ENCODE results near the gene NRP2.

NRP2 gene

DNA sequence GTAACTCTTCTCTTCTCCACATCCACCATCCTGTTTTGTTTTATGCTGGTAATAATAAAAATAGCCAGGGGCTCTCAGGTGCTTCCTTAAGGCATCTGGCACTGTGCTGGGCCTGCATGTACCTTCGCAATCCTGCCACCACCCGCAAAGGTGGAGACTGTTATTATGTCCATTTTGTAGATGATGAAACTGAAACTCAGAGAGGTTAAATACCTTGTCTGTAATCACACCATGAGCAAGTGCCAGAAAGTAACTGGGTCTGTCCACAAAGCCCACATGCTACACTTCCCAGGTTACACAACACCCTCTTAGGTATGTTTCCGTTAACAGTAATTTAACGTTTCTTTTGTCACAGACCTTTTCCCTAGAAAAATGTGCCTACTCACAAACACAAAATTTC lies 27.0 kb downstream of the NRP2 start:
- DNase-seq (ENCODE audit: low read depth): no peak

- no peak for DNase-seq (ENCODE audit: low read depth)
Measured at GRCh38 chr2:205712508-205712907, 30.2 kb downstream of the NRP2 start.

- no peak for DNase-seq (ENCODE audit: low read depth)
Measured at GRCh38 chr2:205713086-205713485, 30.8 kb downstream of the NRP2 start.

DNA sequence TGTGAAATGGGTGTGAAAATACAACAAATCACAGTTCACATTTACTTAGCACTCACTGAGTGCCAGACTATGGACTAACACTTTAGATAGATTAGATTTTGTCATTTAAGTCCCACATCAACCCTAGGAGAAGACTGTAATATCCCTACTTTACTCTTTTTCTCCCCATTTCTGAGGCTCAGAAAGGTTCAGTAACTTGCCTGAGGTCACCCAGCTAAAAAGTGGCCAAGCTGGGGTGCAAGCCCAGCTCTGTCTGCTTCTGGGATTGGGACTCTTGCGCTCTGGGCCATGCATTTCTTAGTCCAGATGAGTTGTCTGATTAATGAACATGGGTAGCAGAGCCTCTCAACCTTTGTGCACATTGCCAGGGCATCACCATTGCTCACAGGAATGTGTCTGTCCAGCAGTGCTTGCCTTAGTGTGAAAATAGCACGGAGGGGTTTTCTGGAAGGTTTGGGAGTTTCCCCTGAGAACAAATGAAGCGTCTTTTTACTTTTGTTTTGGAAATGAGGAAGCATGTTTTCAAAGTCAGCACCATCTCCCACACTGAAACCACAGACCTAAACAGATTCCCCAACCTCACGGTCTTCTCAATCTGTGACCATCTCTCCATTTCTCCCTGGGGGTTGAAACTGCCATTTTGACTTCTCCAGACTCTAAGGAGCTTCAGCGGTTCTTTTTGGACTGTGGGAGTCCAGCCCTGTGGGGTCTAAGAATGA lies 31.9 kb downstream of the NRP2 start:
- DNase-seq (ENCODE audit: low read depth): no peak

GRCh38 chr2:205714789-205715720 lies 32.8 kb downstream of the NRP2 start:
- DNase-seq (ENCODE audit: low read depth): no peak

DNA sequence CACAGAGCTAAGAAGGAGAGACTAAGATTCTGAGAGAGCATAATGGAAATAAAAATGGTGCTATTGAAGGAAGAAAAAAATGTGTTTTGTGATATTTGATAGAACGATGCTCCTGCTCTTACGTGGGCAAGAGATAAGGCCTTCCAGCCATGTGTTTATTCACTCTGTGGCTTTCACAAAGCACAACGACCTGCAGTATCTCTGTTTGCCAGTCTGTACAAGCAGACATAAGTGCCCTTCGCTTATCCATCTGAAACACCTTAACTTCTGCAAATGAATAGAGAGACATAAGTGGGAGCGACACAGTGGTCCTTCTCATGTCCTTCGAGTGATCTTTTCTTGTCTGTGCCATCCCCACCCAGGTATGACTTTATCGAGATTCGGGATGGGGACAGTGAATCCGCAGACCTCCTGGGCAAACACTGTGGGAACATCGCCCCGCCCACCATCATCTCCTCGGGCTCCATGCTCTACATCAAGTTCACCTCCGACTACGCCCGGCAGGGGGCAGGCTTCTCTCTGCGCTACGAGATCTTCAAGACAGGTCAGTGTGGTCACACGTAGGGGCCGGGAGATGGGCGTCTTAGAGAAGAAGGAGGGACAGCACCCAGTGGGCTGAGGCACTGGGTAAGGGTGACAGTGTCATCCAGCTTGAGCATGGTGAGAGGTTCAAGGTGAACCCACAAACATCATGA lies 33.7 kb downstream of the NRP2 start:
- no peak for DNase-seq (ENCODE audit: low read depth)

DNA sequence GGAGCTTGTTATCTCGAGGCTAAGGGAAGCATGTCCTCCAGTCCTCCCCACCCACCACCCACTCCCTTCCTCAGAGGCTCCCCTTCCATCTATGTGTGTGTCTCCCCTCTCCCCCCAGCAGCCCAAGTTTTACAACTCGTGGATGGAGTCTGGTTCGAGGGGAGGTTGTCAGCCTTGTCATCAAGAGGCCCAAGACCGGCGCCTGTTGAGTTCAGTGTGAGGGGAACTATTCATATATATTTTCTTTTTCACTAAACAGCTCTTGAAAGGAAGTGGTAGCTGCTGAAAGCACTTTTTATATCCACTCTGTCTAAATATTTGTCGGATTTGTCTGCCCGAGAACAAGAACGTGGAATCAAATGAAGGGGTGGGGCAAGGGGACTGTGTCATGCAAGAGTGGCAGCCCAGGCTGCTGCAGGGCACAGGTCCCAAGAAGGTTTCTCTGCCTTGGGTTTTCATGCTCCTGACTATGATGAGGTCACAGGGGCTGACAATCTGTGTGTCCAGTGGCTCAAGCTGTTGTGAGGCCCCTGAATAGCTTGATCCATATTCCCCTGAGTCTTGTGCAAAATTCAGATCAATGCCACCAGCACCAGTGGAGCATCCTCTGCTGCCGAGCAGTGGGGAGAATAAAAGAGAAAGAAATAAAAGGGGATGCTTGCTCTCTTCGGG lies 35.0 kb downstream of the NRP2 start:
- no peak for DNase-seq (ENCODE audit: low read depth)

DNA sequence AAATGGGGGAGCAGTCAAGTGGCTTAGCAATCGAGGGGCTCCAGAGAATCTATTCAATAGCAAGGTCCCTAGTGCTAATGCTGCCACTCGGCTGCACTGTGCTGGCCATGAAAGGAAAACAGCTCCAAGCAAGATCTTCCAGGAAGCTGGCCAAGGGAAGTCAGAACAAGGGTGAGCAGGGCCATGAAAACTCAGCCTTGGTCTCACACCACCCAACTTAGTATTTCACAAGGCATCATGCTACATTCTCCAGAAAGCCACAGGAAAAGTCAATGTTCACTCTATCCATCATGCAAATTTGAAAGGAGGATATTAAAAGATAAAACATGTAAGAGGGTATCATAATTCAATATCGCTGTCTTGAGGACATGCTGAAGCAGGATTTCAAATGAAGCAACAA lies 35.7 kb downstream of the NRP2 start:
- no peak for DNase-seq (ENCODE audit: low read depth)

DNA sequence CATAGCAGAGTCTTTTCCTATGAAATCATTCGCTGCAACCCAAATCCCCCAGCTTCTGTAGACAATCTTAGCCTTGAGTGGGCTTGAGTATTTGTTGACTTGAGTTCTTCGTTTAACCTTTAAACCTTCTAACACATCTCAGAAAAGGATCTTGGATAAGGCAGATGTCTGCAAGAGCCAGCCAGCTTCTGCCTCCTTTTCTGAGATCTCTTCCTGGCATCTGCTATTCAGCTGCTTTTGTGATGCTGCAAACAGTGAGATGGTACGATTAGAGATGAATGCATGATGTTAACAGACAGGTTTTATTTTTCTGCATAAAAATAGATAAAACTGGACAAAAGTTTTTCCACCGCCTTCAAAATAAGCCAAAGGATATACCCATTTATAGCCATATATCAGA lies 37.5 kb downstream of the NRP2 start:
- DNase-seq (ENCODE audit: low read depth): no peak

DNA sequence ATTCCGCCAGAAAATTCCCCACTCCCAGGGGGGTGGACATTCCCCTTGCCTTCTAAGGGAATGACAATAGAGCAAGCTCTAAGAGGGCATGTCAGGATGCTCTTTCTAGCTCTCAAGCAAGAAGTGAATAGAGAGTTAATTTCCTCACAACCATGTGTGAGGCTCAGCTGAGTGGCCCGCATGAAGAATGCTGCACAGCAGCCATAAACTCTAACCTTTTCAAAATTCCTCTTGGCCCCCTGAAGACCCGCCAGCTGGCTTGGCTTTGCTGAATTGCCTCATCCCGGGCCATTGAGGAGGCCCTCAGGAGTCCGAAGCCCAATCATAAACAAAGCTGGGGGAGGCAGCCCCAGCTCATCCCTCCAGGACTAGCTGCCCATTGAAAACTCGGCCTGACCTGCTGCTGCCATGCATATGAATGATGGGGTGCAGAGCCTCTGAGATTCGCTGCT lies 38.2 kb downstream of the NRP2 start:
- no peak for DNase-seq (ENCODE audit: low read depth)

DNA sequence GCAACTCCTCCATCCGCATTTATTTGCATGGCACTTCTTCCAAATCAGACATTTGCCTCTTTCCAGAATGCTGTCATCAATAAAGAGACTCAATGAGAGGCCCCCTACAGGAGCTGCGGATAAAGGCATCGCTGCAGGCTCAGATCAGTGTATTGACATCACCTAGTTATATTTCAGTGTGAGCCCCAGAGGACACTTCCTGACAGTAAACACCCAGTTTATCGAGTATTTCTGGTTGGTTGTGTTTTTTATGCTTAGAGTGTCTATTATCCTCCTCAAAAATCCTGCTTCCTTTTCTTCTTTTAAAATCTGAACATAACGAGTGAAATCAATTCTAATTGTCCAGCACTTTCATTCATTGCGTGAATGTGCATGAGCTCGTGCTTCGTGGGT lies 38.8 kb downstream of the NRP2 start:
- DNase-seq (ENCODE audit: low read depth): no peak

GRCh38 chr2:205722283-205722918 lies 40.1 kb downstream of the NRP2 start:
- no peak for DNase-seq (ENCODE audit: low read depth)

- DNase-seq (ENCODE audit: low read depth): no peak
Measured at GRCh38 chr2:205723179-205723578, 40.9 kb downstream of the NRP2 start.

DNA sequence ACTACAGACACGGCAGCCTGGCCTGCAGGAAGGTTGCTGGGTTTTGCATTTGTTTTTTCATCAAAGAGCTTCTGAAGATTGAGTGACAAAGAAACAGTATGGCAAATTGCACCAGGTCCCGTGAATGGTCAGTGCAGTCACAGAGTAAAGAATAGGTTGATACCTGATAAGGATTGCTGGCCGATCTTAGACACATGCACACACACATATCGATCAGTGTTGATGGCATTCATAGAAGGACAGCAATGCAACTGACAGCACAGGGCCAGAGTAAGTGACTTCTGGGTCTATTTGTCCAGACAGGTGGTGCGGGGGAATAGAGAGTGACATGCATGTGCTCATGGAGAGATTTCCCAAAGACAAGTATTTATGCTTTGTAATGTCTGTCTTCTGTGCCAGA lies 42.8 kb downstream of the NRP2 start:
- DNase-seq (ENCODE audit: low read depth): no peak

GRCh38 chr2:205726506-205726905 lies 44.2 kb downstream of the NRP2 start:
- DNase-seq (ENCODE audit: low read depth): no peak

DNA sequence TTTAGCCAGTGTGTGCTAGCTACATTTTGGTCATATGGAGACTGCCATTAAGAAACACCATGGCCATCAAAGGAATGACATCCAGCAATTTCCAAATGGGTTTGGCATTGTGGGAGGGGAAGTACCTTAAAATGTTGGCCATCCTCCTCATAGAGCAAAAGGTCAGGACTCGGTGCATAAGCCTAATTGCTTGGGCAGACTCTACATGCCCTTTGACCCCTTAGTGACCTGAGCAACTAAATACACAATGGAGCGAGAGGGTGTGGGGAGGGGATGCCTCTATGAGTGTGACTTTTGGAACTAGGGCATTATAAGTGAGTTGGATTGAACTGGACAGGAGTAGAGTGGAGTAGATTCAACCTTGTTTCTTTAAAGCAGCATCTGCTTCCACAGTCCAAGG lies 44.9 kb downstream of the NRP2 start:
- no peak for DNase-seq (ENCODE audit: low read depth)

DNA sequence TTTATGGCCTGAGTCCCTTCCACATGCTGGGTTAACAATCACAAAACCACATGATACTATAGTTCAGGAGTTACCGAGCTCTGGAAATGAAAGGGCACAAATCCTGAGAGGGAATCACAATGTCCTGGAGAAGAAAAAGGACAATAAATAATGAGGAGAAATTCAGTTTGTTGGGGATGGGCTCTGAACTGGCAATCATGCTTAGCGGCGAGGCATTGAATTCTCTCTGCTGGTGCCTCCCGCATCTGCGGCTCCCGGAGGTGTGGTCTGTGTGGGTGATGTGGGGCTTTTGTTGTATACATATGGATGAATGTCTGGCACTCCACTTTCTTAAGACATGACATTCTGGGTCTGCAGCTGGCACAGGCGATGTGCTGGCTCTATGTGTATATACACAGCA lies 46.1 kb downstream of the NRP2 start:
- no peak for DNase-seq (ENCODE audit: low read depth)

GRCh38 chr2:205730191-205730590 lies 47.9 kb downstream of the NRP2 start:
- DNase-seq (ENCODE audit: low read depth): no peak

DNA sequence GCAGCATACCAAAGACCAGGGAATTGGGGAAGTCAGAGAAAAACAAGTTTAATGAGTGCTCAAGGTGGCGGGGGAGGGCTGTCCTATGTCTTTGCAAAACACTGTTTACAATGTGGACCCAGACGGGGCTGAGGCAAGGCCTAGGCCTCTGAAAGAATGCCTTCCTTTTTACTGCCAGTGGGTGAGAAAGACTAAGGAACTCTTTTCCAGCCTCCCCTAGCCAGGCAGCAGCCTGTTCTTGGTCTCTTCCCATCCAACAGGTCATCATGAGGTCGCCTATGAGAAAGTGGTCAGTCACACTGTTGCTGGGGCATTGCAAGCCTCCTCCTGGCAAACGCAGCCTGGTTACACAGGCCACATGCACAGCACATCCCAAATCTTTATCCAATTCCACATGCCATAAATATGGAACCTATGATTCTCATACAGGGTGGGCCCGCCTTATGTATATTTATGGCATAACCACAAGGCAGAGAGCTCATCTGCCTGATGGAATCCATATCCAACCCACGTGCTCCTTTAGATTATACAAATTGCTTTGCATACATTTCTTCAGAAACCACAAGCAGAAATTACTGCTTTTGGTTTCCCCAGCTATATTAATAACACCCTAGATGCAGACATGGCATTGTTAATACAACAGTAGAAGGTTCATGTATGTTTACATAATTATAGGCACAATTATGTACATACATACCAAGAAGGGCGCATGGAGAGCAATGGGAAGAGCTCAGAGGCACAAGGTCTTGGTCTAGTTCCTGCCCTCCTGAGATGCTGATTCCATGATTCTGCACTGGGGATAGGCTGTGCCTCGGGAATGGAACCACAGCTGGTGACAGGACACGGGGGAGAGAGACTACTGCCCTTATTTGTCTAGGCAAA lies 48.6 kb downstream of the NRP2 start:
- DNase-seq (ENCODE audit: low read depth): no peak

GRCh38 chr2:205731583-205731981 lies 49.3 kb downstream of the NRP2 start:
- no peak for DNase-seq (ENCODE audit: low read depth)

- no peak for DNase-seq (ENCODE audit: low read depth)
Measured at GRCh38 chr2:205732314-205732713, 50.0 kb downstream of the NRP2 start.

Data from stimulated activated CD8-positive, alpha-beta memory T cell treated with anti-CD3 and anti-CD28 coated beads, Interleukin-7, amount 100 ng/mL, for 24 hours (primary cell).